Neuronal stem cell (in vitro differentiated cells): ENCODE measurements around the gene UHRF2.

Experiments used
- DNase-seq: peaks from one replicate; pipeline ENCODE4 v3.0.0-alpha.2; 2013; ENCODE audit warnings: low spot score
- H2AFZ ChIP-seq: one replicate; pipeline ENCODE4 v1.6.1; 2013; ENCODE audit warnings: mild to moderate bottlenecking, low read length, inconsistent platforms
- H2AK5ac ChIP-seq: 2 replicates; pipeline ENCODE4 v1.6.1; 2013; ENCODE audit warnings: low read depth, mild to moderate bottlenecking, inconsistent platforms, low read length, moderate library complexity, mixed read lengths
- H2BK120ac ChIP-seq: 2 replicates; pipeline ENCODE4 v1.6.1; 2013; ENCODE audit warnings: low read depth, mild to moderate bottlenecking, inconsistent platforms, low read length, moderate library complexity, mixed read lengths
- H2BK12ac ChIP-seq: one replicate; pipeline ENCODE4 v1.6.1; 2013; ENCODE audit warnings: low read length, inconsistent platforms
- H2BK15ac ChIP-seq: 2 replicates; pipeline ENCODE4 v1.6.1; 2013; ENCODE audit warnings: mild to moderate bottlenecking, low read length, inconsistent platforms, mixed read lengths
- H2BK5ac ChIP-seq: one replicate; pipeline ENCODE4 v1.6.1; 2013; ENCODE audit warnings: inconsistent platforms, mild to moderate bottlenecking, low read length, moderate library complexity
- H3K14ac ChIP-seq: one replicate; pipeline ENCODE4 v1.6.1; 2013; ENCODE audit warnings: low read length, inconsistent platforms
- H3K18ac ChIP-seq: 2 replicates; pipeline ENCODE4 v1.6.1; 2013; ENCODE audit warnings: low read length, inconsistent platforms
- H3K23ac ChIP-seq: 2 replicates; pipeline ENCODE4 v1.6.1; 2013; ENCODE audit warnings: low read depth, mild to moderate bottlenecking, mixed read lengths, low read length, inconsistent platforms; ENCODE audit not compliant: poor library complexity
- H3K27ac ChIP-seq: replicated peaks from 3 replicates; pipeline ENCODE4 v1.5.1; 2013; ENCODE audit warnings: low read length, inconsistent platforms
- H3K27me3 ChIP-seq, 3 experiments: 2 replicates each; pipeline ENCODE4 v1.6.1; 2013; ENCODE audit warnings: low read length in 3 of 3, mild to moderate bottlenecking in 2 of 3, inconsistent platforms in 1 of 3, low read depth in 1 of 3, mixed read lengths in 1 of 3, moderate library complexity in 1 of 3; ENCODE audit not compliant: control insufficient read depth in 3 of 3, insufficient read depth in 3 of 3
- H3K36me3 ChIP-seq, 2 donors: replicated peaks in 1 of 2; 2 replicates each; pipeline ENCODE4 v1.6.1; 2013; ENCODE audit warnings: low read length in 2 of 2; ENCODE audit not compliant: control insufficient read depth in 2 of 2, insufficient read depth in 2 of 2
- H3K4ac ChIP-seq: 2 replicates; pipeline ENCODE4 v1.6.1; 2013; ENCODE audit warnings: inconsistent platforms, mild to moderate bottlenecking, low read length, moderate library complexity
- H3K4me1 ChIP-seq, 2 donors: 1 replicate in 1 of 2; 2 replicates in 1 of 2; pipeline ENCODE4 v1.6.1; 2013; ENCODE audit warnings: low read length in 2 of 2, low read depth in 1 of 2; ENCODE audit not compliant: control insufficient read depth in 2 of 2, insufficient read depth in 1 of 2
- H3K4me2 ChIP-seq: one replicate; pipeline ENCODE4 v1.6.1; 2013; ENCODE audit warnings: mild to moderate bottlenecking, low read length, inconsistent platforms; ENCODE audit not compliant: insufficient read depth, poor library complexity, severe bottlenecking
- H3K4me3 ChIP-seq, 2 donors: 2 replicates each; pipeline ENCODE4 v1.5.1; 2013; ENCODE audit warnings: low read length in 2 of 2, mild to moderate bottlenecking in 2 of 2, inconsistent platforms in 1 of 2, moderate library complexity in 1 of 2
- H3K79me1 ChIP-seq: one replicate; pipeline ENCODE4 v1.6.1; 2013; ENCODE audit warnings: low read depth, mild to moderate bottlenecking, inconsistent platforms, low read length, moderate library complexity
- H3K9ac ChIP-seq: one replicate; pipeline ENCODE4 v1.6.1; 2013; ENCODE audit warnings: mild to moderate bottlenecking, low read depth, low read length, inconsistent platforms; ENCODE audit not compliant: poor library complexity
- H3K9me3 ChIP-seq, 2 donors: replicated peaks in 1 of 2; 2 replicates each; pipeline versions ENCODE3 to v1.6.1; 2013; ENCODE audit warnings: low read length in 2 of 2, mild to moderate bottlenecking in 2 of 2, inconsistent platforms in 1 of 2, low read depth in 1 of 2, mixed read lengths in 1 of 2, moderate library complexity in 1 of 2; ENCODE audit not compliant: control insufficient read depth in 2 of 2, insufficient read depth in 1 of 2
- H4K8ac ChIP-seq: one replicate; pipeline ENCODE4 v1.6.1; 2013; ENCODE audit warnings: low read depth, mild to moderate bottlenecking, inconsistent platforms, low read length, moderate library complexity
- H4K91ac ChIP-seq: one replicate; pipeline ENCODE4 v1.6.1; 2013; ENCODE audit warnings: low read length, low read depth, mild to moderate bottlenecking, inconsistent platforms; ENCODE audit not compliant: poor library complexity
- WGBS, 2 donors: extraction: QIAGEN DNeasy Blood & Tissue Kit; methylation state at CpG; one replicate each; pipeline ENCODE4 v1.1.7; 2013; ENCODE audit warnings: missing lambda C conversion rate in 2 of 2, mixed read lengths in 1 of 2; ENCODE audit not compliant: insufficient read length in 2 of 2, insufficient replicate concordance in 1 of 2; ENCODE audit errors: extremely low coverage in 2 of 2; 5-methylcytosine and 5-hydroxymethylcytosine counted together

Gene UHRF2

GRCh38 chr9:6439051-6439703, 26.2 kb downstream of the UHRF2 start:
- no peak overlapping the region for H2AFZ ChIP-seq
- no peaks in the 10 kb centered on the region for H3K4me1 ChIP-seq
- H3K23ac ChIP-seq: no peak overlapping the region
- WGBS, 2 donors: no CpG with 5 or more reads among the region's 9 CpGs
- H2BK12ac ChIP-seq: no peak overlapping the region
- H3K27ac ChIP-seq: no peak overlapping the region
- no peak overlapping the region for H2BK120ac ChIP-seq
- H2BK15ac ChIP-seq: no peak overlapping the region
- H3K9me3 ChIP-seq: no peaks in the 10 kb centered on the region
- no peaks in the 10 kb centered on the region for H3K27me3 ChIP-seq
- no peak overlapping the region for H2BK5ac ChIP-seq
- no peak overlapping the region for H3K4ac ChIP-seq
- H3K79me1 ChIP-seq: peaks cover 10% of the 10 kb centered on the region
- no peak overlapping the region for H2AK5ac ChIP-seq
- H3K4me2 ChIP-seq: no peak overlapping the region
- no peak for DNase-seq
- H4K91ac ChIP-seq: no peak overlapping the region
- H3K9ac ChIP-seq: no peak overlapping the region
- no peak overlapping the region for H3K14ac ChIP-seq
- H4K8ac ChIP-seq: no peak overlapping the region
- peaks cover 2 to 85% of the 10 kb centered on the region in 2 donors for H3K36me3 ChIP-seq
- H3K4me3 ChIP-seq: no peak overlapping the region
- no peak overlapping the region for H3K18ac ChIP-seq

- no peak overlapping the region for H4K91ac ChIP-seq
- no peak overlapping the region for H3K27ac ChIP-seq
- H3K79me1 ChIP-seq: peaks cover 6% of the 10 kb centered on the region
- no peak overlapping the region for H3K14ac ChIP-seq
- no peak overlapping the region for H3K4me3 ChIP-seq
- H3K4me1 ChIP-seq: no peaks in the 10 kb centered on the region
- no peak overlapping the region for H2BK15ac ChIP-seq
- H2BK120ac ChIP-seq: no peak overlapping the region
- H2AFZ ChIP-seq: no peak overlapping the region
- H3K23ac ChIP-seq: no peak overlapping the region
- no peak overlapping the region for H2BK5ac ChIP-seq
- no peak overlapping the region for H3K18ac ChIP-seq
- no peaks in the 10 kb centered on the region for H3K27me3 ChIP-seq
- no peaks in the 10 kb centered on the region for H3K9me3 ChIP-seq
- H2AK5ac ChIP-seq: no peak overlapping the region
- no peak overlapping the region for H3K4ac ChIP-seq
- peaks cover 2 to 84% of the 10 kb centered on the region in 2 donors for H3K36me3 ChIP-seq
- DNase-seq: no peak
- H3K9ac ChIP-seq: no peak overlapping the region
- H4K8ac ChIP-seq: no peak overlapping the region
- WGBS, 2 donors: no CpG with 5 or more reads among the region's 3 CpGs
- H3K4me2 ChIP-seq: no peak overlapping the region
- no peak overlapping the region for H2BK12ac ChIP-seq
Measured at GRCh38 chr9:6440405-6440804, 27.4 kb downstream of the UHRF2 start.

- no peak overlapping the region for H3K4me2 ChIP-seq
- H2BK120ac ChIP-seq: no peak overlapping the region
- H3K9me3 ChIP-seq: no peaks in the 10 kb centered on the region
- no peak overlapping the region for H4K8ac ChIP-seq
- H3K9ac ChIP-seq: no peak overlapping the region
- no peak overlapping the region for H2BK12ac ChIP-seq
- H3K23ac ChIP-seq: no peak overlapping the region
- DNase-seq: no peak
- H3K27me3 ChIP-seq: no peaks in the 10 kb centered on the region
- H2AK5ac ChIP-seq: no peak overlapping the region
- H2AFZ ChIP-seq: no peak overlapping the region
- no peak overlapping the region for H3K18ac ChIP-seq
- peaks cover 2 to 84% of the 10 kb centered on the region in 2 donors for H3K36me3 ChIP-seq
- no peak overlapping the region for H3K14ac ChIP-seq
- H2BK5ac ChIP-seq: no peak overlapping the region
- H2BK15ac ChIP-seq: no peak overlapping the region
- no CpG with 5 or more reads among the region's 1 CpG for WGBS, 2 donors
- H3K27ac ChIP-seq: no peak overlapping the region
- no peaks in the 10 kb centered on the region for H3K4me1 ChIP-seq
- H3K4ac ChIP-seq: no peak overlapping the region
- no peak overlapping the region for H4K91ac ChIP-seq
- no peak overlapping the region for H3K4me3 ChIP-seq
- H3K79me1 ChIP-seq: peaks cover 6% of the 10 kb centered on the region
Measured at GRCh38 chr9:6441269-6441668, 28.3 kb downstream of the UHRF2 start.

- no peak overlapping the region for H2AFZ ChIP-seq
- no peak overlapping the region for H4K8ac ChIP-seq
- H3K9me3 ChIP-seq: no peaks in the 10 kb centered on the region
- no peak overlapping the region for H3K4me3 ChIP-seq
- no peak overlapping the region for H3K18ac ChIP-seq
- DNase-seq: no peak
- H3K36me3 ChIP-seq: peaks cover 0 to 76% of the 10 kb centered on the region in 2 donors
- H3K27ac ChIP-seq: no peak overlapping the region
- H3K9ac ChIP-seq: no peak overlapping the region
- H2BK12ac ChIP-seq: no peak overlapping the region
- H3K4me2 ChIP-seq: no peak overlapping the region
- no peak overlapping the region for H4K91ac ChIP-seq
- no peak overlapping the region for H2BK120ac ChIP-seq
- WGBS, 2 donors: no CpG with 5 or more reads among the region's 1 CpG
- H3K23ac ChIP-seq: no peak overlapping the region
- H3K79me1 ChIP-seq: peaks cover 6% of the 10 kb centered on the region
- H3K4me1 ChIP-seq: no peaks in the 10 kb centered on the region
- H2AK5ac ChIP-seq: no peak overlapping the region
- no peak overlapping the region for H2BK5ac ChIP-seq
- H3K27me3 ChIP-seq: no peaks in the 10 kb centered on the region
- no peak overlapping the region for H2BK15ac ChIP-seq
- H3K14ac ChIP-seq: no peak overlapping the region
- no peak overlapping the region for H3K4ac ChIP-seq
Measured at GRCh38 chr9:6443661-6444060, 30.7 kb downstream of the UHRF2 start.
